ENCODE results near the gene OVCH2.

DNA sequence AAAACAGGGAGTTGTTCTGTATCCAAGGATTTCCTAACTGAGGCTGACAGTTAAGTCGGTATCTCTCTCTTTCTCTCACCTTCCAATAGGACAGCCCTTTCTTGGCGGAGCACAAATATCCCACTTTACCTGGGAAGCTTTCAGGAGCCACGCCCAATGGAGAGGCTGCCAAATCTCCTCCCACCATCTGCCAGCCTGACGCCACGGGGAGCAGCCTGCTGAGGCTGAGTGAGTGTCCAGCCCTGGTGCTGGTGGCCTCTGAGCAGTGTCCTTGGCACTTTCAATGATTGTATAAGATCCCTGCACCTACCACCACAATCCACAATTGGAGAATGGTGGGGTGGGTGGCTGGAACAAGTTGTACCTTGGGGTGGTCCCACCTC is 66.6 kb downstream of the OVCH2 start:
- TF ChIP-seq EZH2 (IDR thresholded peaks at IDR 0.05; ENCODE audit: insufficient read depth, poor library complexity, severe bottlenecking): no peak
- no peak for TF ChIP-seq EZH2phosphoT487 (IDR thresholded peaks at IDR 0.05; ENCODE audit: insufficient read depth, low read depth)

Measured in GM23248 (cell line).